SK-N-SH treated with all-trans-retinoic acid at 6 μM for 48 hours (cell line): ENCODE measurements around the gene NFASC.

Experiments
- ATAC-seq: fragments of 200-7000 bp; cut with Tn5 transposase; 3 replicates; pipeline ENCODE4 v1.9.1; 2020; ENCODE audit warnings: mild to moderate bottlenecking, moderate library complexity
- ARNTL ChIP-seq: fragments of 450-650 bp; formaldehyde crosslinking; IDR thresholded peaks from 2 replicates; pipeline ENCODE4 v1.5.0; 2020; ENCODE audit warnings: low read depth, mild to moderate bottlenecking, moderate library complexity, borderline replicate concordance
- BACH2 ChIP-seq: fragments of 250-450 bp; sonication (Bioruptor Pico); IDR thresholded peaks from 2 replicates; pipeline ENCODE4 v1.9.0; 2021; ENCODE audit warnings: mild to moderate bottlenecking, borderline replicate concordance
- CSDC2 ChIP-seq: fragments of 250-450 bp; sonication (Bioruptor Pico); IDR thresholded peaks from 2 replicates; pipeline ENCODE4 v1.5.0; 2020; ENCODE audit warnings: mild to moderate bottlenecking, moderate library complexity
- ESRRG ChIP-seq: fragments of 250-450 bp; sonication (Bioruptor Pico); IDR thresholded peaks from 2 replicates; pipeline ENCODE4 v1.6.1; 2021; ENCODE audit warnings: mild to moderate bottlenecking
- GLIS3 ChIP-seq: fragments of 250-450 bp; sonication (Bioruptor Pico); IDR thresholded peaks from 2 replicates; pipeline ENCODE4 v1.5.0; 2020; ENCODE audit warnings: mild to moderate bottlenecking, moderate library complexity
- ISL1 ChIP-seq: fragments of 250-450 bp; sonication (Bioruptor Pico); IDR thresholded peaks from 2 replicates; pipeline ENCODE4 v2.1.2; 2022; ENCODE audit warnings: mild to moderate bottlenecking, moderate library complexity
- OSR1 ChIP-seq: fragments of 250-450 bp; sonication (Bioruptor Pico); IDR thresholded peaks from 2 replicates; pipeline ENCODE4 v1.8.0; 2022; ENCODE audit warnings: moderate library complexity, mild to moderate bottlenecking, inconsistent platforms
- PPARA ChIP-seq: fragments of 250-450 bp; sonication (Bioruptor Pico); IDR thresholded peaks from 2 replicates; pipeline ENCODE4 v1.5.0; 2020; ENCODE audit warnings: mild to moderate bottlenecking, borderline replicate concordance
- RARB ChIP-seq: fragments of 250-450 bp; sonication (Bioruptor Pico); IDR thresholded peaks from 2 replicates; pipeline ENCODE4 v1.8.0; 2021; ENCODE audit warnings: mild to moderate bottlenecking, moderate library complexity
- TCF4 ChIP-seq: fragments of 250-450 bp; sonication (Bioruptor Pico); IDR thresholded peaks from 2 replicates; pipeline ENCODE4 v1.8.0; 2021; ENCODE audit warnings: mild to moderate bottlenecking, moderate library complexity, borderline replicate concordance
- TOX ChIP-seq: fragments of 250-450 bp; sonication (Bioruptor Pico); IDR thresholded peaks from 2 replicates; pipeline ENCODE4 v1.8.0; 2021; ENCODE audit warnings: mild to moderate bottlenecking, moderate library complexity, borderline replicate concordance
- ZC3H10 ChIP-seq: fragments of 250-450 bp; sonication (Bioruptor Pico); IDR thresholded peaks from 2 replicates; pipeline ENCODE4 v1.5.1; 2021; ENCODE audit warnings: mild to moderate bottlenecking, moderate library complexity
- ZNF565 ChIP-seq: fragments of 450-650 bp; formaldehyde crosslinking; conservative IDR thresholded peaks from 2 replicates; pipeline ENCODE4 v1.5.0; 2020; ENCODE audit warnings: low read depth, mild to moderate bottlenecking, moderate library complexity
- ZNF70 ChIP-seq: fragments of 450-650 bp; formaldehyde crosslinking; IDR thresholded peaks from 2 replicates; pipeline ENCODE4 v1.5.0; 2020; ENCODE audit warnings: mild to moderate bottlenecking, moderate library complexity
- ZNF8 ChIP-seq: fragments of 450-650 bp; formaldehyde crosslinking; IDR thresholded peaks from 2 replicates; pipeline ENCODE4 v1.5.0; 2020; ENCODE audit warnings: mild to moderate bottlenecking, moderate library complexity
- TF ChIP-seq, protein P1 (sequence below): fragments of 250-450 bp; sonication (Bioruptor Pico); IDR thresholded peaks from 2 replicates; pipeline ENCODE4 v1.8.0; 2021; ENCODE audit warnings: low read depth, mild to moderate bottlenecking, moderate library complexity, borderline replicate concordance
- TF ChIP-seq, protein P2 (sequence below): fragments of 250-450 bp; sonication (Bioruptor Pico); IDR thresholded peaks from 2 replicates; pipeline ENCODE4 v1.5.1; 2020; ENCODE audit warnings: low read depth, mild to moderate bottlenecking, moderate library complexity
- TF ChIP-seq, protein P3 (sequence below): fragments of 250-450 bp; sonication (Bioruptor Pico); IDR thresholded peaks from 2 replicates; pipeline ENCODE4 v1.5.0; 2020; ENCODE audit warnings: mild to moderate bottlenecking, moderate library complexity
- TF ChIP-seq, protein P4 (sequence below): fragments of 250-450 bp; sonication (Bioruptor Pico); IDR thresholded peaks from 2 replicates; pipeline ENCODE4 v1.5.1; 2021; ENCODE audit warnings: mild to moderate bottlenecking, moderate library complexity
- TF ChIP-seq, protein P5 (sequence below): fragments of 250-450 bp; sonication (Bioruptor Pico); IDR thresholded peaks from 2 replicates; pipeline ENCODE4 v1.8.0; 2020; ENCODE audit warnings: mild to moderate bottlenecking, moderate library complexity, borderline replicate concordance

Gene NFASC

DNA sequence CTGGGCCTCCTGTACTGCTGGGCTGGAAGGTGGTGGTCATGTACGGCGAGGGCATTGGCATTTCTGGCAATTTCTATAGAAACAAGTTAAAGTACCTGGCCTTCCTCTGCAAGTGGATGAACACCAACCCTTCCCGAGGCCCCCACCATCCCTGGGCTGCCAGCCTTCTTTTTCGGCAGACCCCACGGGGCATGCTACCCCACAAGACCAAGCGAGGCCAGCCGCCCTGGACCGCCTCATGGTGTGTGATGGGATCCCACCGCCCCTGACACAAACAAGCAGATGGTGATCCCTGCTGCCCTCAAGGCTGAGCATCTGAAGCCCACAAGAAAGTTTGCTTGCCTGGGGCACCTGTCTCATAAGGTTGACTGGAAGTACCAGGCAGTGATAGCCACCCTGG, 76.0 kb downstream of the NFASC start:
- ATAC-seq = no peak
- no peak for TF ChIP-seq ISL1
- TF ChIP-seq, protein P1, sequence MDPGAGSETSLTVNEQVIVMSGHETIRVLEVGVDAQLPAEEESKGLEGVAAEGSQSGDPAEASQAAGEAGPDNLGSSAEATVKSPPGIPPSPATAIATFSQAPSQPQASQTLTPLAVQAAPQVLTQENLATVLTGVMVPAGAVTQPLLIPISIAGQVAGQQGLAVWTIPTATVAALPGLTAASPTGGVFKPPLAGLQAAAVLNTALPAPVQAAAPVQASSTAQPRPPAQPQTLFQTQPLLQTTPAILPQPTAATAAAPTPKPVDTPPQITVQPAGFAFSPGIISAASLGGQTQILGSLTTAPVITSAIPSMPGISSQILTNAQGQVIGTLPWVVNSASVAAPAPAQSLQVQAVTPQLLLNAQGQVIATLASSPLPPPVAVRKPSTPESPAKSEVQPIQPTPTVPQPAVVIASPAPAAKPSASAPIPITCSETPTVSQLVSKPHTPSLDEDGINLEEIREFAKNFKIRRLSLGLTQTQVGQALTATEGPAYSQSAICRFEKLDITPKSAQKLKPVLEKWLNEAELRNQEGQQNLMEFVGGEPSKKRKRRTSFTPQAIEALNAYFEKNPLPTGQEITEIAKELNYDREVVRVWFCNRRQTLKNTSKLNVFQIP (CRISPR knock-in tag) = no peak

DNA sequence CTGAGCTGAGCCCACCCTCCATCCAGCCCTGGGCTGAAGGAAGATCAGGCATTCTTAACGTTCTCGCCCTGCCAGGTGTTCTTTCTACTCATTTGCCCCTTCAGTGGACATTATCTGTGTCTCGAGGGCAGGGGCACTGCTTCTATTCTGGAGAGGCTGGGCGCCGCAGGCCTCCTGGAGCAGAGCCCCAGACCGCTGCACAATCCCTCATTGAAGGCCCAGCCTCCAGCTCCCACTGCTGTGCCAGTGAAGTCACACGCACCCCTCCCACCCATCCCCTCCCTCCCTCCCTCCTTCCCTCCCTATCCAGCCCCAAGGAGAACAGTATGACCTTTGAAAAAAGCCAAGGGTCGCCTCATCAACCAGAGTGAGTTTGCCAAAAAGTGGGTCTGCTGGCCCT, 76.7 kb downstream of the NFASC start:
- no peak for ATAC-seq
- no peak for TF ChIP-seq OSR1 (CRISPR knock-in tag)
- TF ChIP-seq BACH2 (CRISPR knock-in tag) = no peak
- TF ChIP-seq, protein P2, sequence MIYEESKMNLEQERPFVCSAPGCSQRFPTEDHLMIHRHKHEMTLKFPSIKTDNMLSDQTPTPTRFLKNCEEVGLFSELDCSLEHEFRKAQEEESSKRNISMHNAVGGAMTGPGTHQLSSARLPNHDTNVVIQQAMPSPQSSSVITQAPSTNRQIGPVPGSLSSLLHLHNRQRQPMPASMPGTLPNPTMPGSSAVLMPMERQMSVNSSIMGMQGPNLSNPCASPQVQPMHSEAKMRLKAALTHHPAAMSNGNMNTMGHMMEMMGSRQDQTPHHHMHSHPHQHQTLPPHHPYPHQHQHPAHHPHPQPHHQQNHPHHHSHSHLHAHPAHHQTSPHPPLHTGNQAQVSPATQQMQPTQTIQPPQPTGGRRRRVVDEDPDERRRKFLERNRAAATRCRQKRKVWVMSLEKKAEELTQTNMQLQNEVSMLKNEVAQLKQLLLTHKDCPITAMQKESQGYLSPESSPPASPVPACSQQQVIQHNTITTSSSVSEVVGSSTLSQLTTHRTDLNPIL = no peak
- TF ChIP-seq, protein P3, sequence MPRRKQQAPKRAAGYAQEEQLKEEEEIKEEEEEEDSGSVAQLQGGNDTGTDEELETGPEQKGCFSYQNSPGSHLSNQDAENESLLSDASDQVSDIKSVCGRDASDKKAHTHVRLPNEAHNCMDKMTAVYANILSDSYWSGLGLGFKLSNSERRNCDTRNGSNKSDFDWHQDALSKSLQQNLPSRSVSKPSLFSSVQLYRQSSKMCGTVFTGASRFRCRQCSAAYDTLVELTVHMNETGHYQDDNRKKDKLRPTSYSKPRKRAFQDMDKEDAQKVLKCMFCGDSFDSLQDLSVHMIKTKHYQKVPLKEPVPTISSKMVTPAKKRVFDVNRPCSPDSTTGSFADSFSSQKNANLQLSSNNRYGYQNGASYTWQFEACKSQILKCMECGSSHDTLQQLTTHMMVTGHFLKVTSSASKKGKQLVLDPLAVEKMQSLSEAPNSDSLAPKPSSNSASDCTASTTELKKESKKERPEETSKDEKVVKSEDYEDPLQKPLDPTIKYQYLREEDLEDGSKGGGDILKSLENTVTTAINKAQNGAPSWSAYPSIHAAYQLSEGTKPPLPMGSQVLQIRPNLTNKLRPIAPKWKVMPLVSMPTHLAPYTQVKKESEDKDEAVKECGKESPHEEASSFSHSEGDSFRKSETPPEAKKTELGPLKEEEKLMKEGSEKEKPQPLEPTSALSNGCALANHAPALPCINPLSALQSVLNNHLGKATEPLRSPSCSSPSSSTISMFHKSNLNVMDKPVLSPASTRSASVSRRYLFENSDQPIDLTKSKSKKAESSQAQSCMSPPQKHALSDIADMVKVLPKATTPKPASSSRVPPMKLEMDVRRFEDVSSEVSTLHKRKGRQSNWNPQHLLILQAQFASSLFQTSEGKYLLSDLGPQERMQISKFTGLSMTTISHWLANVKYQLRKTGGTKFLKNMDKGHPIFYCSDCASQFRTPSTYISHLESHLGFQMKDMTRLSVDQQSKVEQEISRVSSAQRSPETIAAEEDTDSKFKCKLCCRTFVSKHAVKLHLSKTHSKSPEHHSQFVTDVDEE (CRISPR knock-in tag) = no peak
- no peak for TF ChIP-seq CSDC2 (CRISPR knock-in tag)
- no peak for TF ChIP-seq ESRRG (CRISPR knock-in tag)
- no peak for TF ChIP-seq GLIS3 (CRISPR knock-in tag)
- TF ChIP-seq, protein P4, sequence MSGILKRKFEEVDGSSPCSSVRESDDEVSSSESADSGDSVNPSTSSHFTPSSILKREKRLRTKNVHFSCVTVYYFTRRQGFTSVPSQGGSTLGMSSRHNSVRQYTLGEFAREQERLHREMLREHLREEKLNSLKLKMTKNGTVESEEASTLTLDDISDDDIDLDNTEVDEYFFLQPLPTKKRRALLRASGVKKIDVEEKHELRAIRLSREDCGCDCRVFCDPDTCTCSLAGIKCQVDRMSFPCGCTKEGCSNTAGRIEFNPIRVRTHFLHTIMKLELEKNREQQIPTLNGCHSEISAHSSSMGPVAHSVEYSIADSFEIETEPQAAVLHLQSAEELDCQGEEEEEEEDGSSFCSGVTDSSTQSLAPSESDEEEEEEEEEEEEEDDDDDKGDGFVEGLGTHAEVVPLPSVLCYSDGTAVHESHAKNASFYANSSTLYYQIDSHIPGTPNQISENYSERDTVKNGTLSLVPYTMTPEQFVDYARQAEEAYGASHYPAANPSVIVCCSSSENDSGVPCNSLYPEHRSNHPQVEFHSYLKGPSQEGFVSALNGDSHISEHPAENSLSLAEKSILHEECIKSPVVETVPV (CRISPR knock-in tag) = no peak
- no peak for TF ChIP-seq TOX
- TF ChIP-seq RARB = no peak
- TF ChIP-seq ZC3H10 = no peak
- no peak for TF ChIP-seq ARNTL
- no peak for TF ChIP-seq PPARA (CRISPR knock-in tag)
- TF ChIP-seq, protein P5, sequence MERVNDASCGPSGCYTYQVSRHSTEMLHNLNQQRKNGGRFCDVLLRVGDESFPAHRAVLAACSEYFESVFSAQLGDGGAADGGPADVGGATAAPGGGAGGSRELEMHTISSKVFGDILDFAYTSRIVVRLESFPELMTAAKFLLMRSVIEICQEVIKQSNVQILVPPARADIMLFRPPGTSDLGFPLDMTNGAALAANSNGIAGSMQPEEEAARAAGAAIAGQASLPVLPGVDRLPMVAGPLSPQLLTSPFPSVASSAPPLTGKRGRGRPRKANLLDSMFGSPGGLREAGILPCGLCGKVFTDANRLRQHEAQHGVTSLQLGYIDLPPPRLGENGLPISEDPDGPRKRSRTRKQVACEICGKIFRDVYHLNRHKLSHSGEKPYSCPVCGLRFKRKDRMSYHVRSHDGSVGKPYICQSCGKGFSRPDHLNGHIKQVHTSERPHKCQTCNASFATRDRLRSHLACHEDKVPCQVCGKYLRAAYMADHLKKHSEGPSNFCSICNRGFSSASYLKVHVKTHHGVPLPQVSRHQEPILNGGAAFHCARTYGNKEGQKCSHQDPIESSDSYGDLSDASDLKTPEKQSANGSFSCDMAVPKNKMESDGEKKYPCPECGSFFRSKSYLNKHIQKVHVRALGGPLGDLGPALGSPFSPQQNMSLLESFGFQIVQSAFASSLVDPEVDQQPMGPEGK = no peak
- TF ChIP-seq ZNF565 = no peak
- TF ChIP-seq, all 23 proteins: peak for 0

DNA sequence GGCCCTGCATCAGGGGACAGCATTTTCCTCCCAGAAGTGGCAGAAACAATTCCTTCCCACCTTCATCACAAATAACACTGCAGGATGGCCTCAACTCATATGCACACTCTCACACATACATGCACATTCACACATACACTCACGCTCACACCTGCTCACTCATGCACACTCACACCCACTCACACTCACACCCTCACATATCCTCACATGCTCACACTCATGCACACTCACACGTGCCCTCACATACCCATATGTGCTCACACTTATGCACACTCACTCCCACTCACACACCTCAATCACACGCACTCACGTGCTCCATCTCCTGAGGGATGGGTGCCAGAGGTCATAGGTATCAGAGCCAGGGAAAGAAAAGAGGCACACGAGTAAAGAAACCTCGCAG, 77.1 kb downstream of the NFASC start:
- ATAC-seq = no peak
- TF ChIP-seq RARB (no peak), ZNF565 (no peak), ARNTL (no peak), ZNF70 (CRISPR knock-in tag) (no peak), PPARA (CRISPR knock-in tag) (no peak), GLIS3 (CRISPR knock-in tag) (no peak), TOX (no peak)

DNA sequence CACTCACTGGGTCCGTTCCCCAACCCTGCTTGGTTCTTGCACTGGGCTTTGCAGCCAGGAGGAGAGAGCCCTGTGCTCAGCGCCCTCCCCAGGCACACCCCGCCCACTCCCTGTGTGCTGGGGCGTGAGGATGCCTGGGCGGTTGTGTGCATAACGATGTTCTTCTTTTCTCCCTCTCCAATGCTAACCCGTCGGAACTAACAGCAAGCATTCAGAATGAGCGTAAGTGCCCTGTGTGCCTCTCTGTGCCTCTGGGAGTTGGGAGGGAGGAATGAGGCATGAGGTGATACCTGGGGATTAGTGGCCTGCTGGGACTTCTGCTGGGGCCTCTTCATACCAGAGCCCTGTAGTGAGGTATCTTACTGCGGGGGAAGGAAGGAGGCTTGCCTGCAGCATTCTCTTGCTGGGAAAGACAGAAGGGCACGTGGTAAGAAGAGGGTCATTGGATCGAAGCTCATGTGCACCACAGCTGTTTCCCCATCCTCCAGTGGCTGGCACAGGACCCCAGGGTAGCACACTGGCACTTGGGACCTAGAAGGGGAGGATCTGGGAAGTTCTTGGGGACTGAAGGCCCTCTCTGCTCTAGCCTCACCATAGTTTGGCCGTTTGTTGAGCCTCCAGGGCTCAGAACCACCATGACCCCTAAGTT, 79.8 kb downstream of the NFASC start:
- TF ChIP-seq, protein P1 (CRISPR knock-in tag) = no peak
- no peak for TF ChIP-seq RARB
- TF ChIP-seq, protein P2 = no peak
- TF ChIP-seq TOX = no peak
- TF ChIP-seq ZNF565 = no peak
- TF ChIP-seq ARNTL = no peak
- no peak for TF ChIP-seq ZNF8 (CRISPR knock-in tag)
- TF ChIP-seq PPARA (CRISPR knock-in tag) = no peak
- TF ChIP-seq, protein P4 (CRISPR knock-in tag) = no peak
- TF ChIP-seq CSDC2 (CRISPR knock-in tag) = no peak
- no peak for TF ChIP-seq TCF4 (CRISPR knock-in tag)
- no peak for ATAC-seq
